Measurements from ENCODE around the gene IQGAP3.

DNA sequence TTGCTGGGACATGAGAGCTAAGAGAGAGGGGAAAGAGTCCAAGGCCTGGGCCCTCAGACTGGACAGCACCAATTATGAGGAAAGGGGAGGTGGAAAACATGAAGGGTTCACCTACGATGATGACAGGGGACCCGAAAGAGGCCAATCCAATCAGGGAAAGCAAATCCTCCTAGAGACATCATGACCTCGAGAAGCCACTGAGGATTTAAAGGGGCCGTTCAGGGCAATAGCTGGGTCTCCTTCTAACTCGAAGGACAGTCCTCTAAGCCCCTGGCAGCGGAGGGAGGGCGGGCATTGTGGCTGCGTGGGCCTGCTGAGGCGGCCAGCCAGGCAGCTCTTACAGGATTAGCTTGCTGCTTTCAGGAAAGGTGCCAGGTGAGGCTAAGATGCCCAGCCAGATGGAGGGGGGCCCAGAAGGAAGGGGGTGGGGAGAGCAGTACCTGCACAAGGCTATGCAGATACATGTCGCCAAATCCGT lies 79.2 kb downstream of the IQGAP3 start:
- TF ChIP-seq, protein P1, sequence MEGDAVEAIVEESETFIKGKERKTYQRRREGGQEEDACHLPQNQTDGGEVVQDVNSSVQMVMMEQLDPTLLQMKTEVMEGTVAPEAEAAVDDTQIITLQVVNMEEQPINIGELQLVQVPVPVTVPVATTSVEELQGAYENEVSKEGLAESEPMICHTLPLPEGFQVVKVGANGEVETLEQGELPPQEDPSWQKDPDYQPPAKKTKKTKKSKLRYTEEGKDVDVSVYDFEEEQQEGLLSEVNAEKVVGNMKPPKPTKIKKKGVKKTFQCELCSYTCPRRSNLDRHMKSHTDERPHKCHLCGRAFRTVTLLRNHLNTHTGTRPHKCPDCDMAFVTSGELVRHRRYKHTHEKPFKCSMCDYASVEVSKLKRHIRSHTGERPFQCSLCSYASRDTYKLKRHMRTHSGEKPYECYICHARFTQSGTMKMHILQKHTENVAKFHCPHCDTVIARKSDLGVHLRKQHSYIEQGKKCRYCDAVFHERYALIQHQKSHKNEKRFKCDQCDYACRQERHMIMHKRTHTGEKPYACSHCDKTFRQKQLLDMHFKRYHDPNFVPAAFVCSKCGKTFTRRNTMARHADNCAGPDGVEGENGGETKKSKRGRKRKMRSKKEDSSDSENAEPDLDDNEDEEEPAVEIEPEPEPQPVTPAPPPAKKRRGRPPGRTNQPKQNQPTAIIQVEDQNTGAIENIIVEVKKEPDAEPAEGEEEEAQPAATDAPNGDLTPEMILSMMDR (IDR thresholded peaks at IDR 0.05): no peak
- TF ChIP-seq POLR2A (IDR thresholded peaks at IDR 0.05; ENCODE audit: low read depth): no peak

Measured in esophagus muscularis mucosa (tissue), 3 donors.